ENCODE data around the gene FAM118B.

FAM118B gene

GRCh38 chr11:126268361-126268707 lies 56.8 kb downstream of the FAM118B start:
- Histone ChIP-seq H3K27me3 (ENCODE audit: insufficient read depth, low read length, poor library complexity, severe bottlenecking) (no peaks in the 10 kb centered on the region), H3K79me2 (ENCODE audit: insufficient read depth, low read length) (peaks cover 60% of the 10 kb centered on the region), H3K4me2 (ENCODE audit: low read depth, low read length, poor library complexity, severe bottlenecking) (peak overlapping the region; percentile 100), H2AFZ (ENCODE audit: low read length) (peak overlapping the region; percentile 88), H4K20me1 (ENCODE audit: insufficient read depth, low read length, poor library complexity, severe bottlenecking) (peaks cover 15% of the 10 kb centered on the region), H3F3A (ENCODE audit: low read depth) (no peaks in the 10 kb centered on the region), H3K4me1 (ENCODE audit: insufficient read depth, low read length, poor library complexity, severe bottlenecking) (peaks cover 32% of the 10 kb centered on the region), H3K36me3 (ENCODE audit: insufficient read depth, low read length) (peaks cover 36% of the 10 kb centered on the region; the same call in 1 of the 2 replicates), H3K9me2 (replicated peaks; ENCODE audit: low read depth, low read length) (no peaks in the 10 kb centered on the region), H3K4me3 (ENCODE audit: low read length, poor library complexity, severe bottlenecking) (peak overlapping the region; percentile 100), H3K9ac (ENCODE audit: low read depth, low read length, poor library complexity, severe bottlenecking) (peak overlapping the region; percentile 98), H3K9me3 (ENCODE audit: insufficient read depth, low read depth, low read length) (no peaks in the 10 kb centered on the region)
- no peak for TF ChIP-seq CTCF (conservative IDR thresholded peaks at IDR 0.05; ENCODE audit: low read length)
- TF ChIP-seq EZH2phosphoT487 (IDR thresholded peaks at IDR 0.05; ENCODE audit: borderline replicate concordance): no peak

- peak within 1 kb of the TSS; percentile 100 for H3K4me2 ChIP-seq (ENCODE audit: low read depth, low read length, poor library complexity, severe bottlenecking)
- H3K36me3 ChIP-seq (ENCODE audit: insufficient read depth, low read length): peaks cover 29% of the 10 kb centered on the region; the same call in 1 of the 2 replicates
- H3K4me1 ChIP-seq (ENCODE audit: insufficient read depth, low read length, poor library complexity, severe bottlenecking): peaks cover 32% of the 10 kb centered on the region
- H3K79me2 ChIP-seq (ENCODE audit: insufficient read depth, low read length): peaks cover 60% of the 10 kb centered on the region
- no peaks in the 10 kb centered on the region for H3K9me2 ChIP-seq (replicated peaks; ENCODE audit: low read depth, low read length)
- H3K27me3 ChIP-seq (ENCODE audit: insufficient read depth, low read length, poor library complexity, severe bottlenecking): no peaks in the 10 kb centered on the region
- H3F3A ChIP-seq (ENCODE audit: low read depth): no peaks in the 10 kb centered on the region
- TF ChIP-seq EZH2phosphoT487 (IDR thresholded peaks at IDR 0.05; ENCODE audit: borderline replicate concordance): no peak
- TF ChIP-seq CTCF (conservative IDR thresholded peaks at IDR 0.05; ENCODE audit: low read length): no peak
- H3K9ac ChIP-seq (ENCODE audit: low read depth, low read length, poor library complexity, severe bottlenecking): peak within 1 kb of the TSS; percentile 98
- H2AFZ ChIP-seq (ENCODE audit: low read length): peak within 1 kb of the TSS; percentile 88
- H3K9me3 ChIP-seq (ENCODE audit: insufficient read depth, low read depth, low read length): no peaks in the 10 kb centered on the region
- H4K20me1 ChIP-seq (ENCODE audit: insufficient read depth, low read length, poor library complexity, severe bottlenecking): peaks cover 15% of the 10 kb centered on the region
- H3K4me3 ChIP-seq (ENCODE audit: low read length, poor library complexity, severe bottlenecking): peak within 1 kb of the TSS; percentile 100
Measured at GRCh38 chr11:126268708-126269579, 57.4 kb downstream of the FAM118B start, which contains the start of the genes FOXRED1 and SRPRA. Gene FOXRED1, plus strand, starts transcription at chr11:126269154. Its CDS starts 53 bp downstream, at chr11:126269207. Gene SRPRA, minus strand, starts transcription at chr11:126268895. Its CDS starts 91 bp downstream, at chr11:126268804.

- no peak for TF ChIP-seq EZH2phosphoT487 (IDR thresholded peaks at IDR 0.05; ENCODE audit: borderline replicate concordance)
- TF ChIP-seq CTCF (conservative IDR thresholded peaks at IDR 0.05; ENCODE audit: low read length): no peak
- H3K27me3 ChIP-seq (ENCODE audit: insufficient read depth, low read length, poor library complexity, severe bottlenecking): no peaks in the 10 kb centered on the region
- H3K4me2 ChIP-seq (ENCODE audit: low read depth, low read length, poor library complexity, severe bottlenecking): no peak overlapping the region
- no peaks in the 10 kb centered on the region for H4K20me1 ChIP-seq (ENCODE audit: insufficient read depth, low read length, poor library complexity, severe bottlenecking)
- H3K36me3 ChIP-seq (ENCODE audit: insufficient read depth, low read length): peaks cover 8% of the 10 kb centered on the region; the same call in 1 of the 2 replicates
- no peaks in the 10 kb centered on the region for H3K9me3 ChIP-seq (ENCODE audit: insufficient read depth, low read depth, low read length)
- no peaks in the 10 kb centered on the region for H3K4me1 ChIP-seq (ENCODE audit: insufficient read depth, low read length, poor library complexity, severe bottlenecking)
- H3F3A ChIP-seq (ENCODE audit: low read depth): no peaks in the 10 kb centered on the region
- no peaks in the 10 kb centered on the region for H3K9me2 ChIP-seq (replicated peaks; ENCODE audit: low read depth, low read length)
- H3K9ac ChIP-seq (ENCODE audit: low read depth, low read length, poor library complexity, severe bottlenecking): no peak overlapping the region
- H3K4me3 ChIP-seq (ENCODE audit: low read length, poor library complexity, severe bottlenecking): no peak overlapping the region
- no peak overlapping the region for H2AFZ ChIP-seq (ENCODE audit: low read length)
- H3K79me2 ChIP-seq (ENCODE audit: insufficient read depth, low read length): no peaks in the 10 kb centered on the region
Measured at GRCh38 chr11:126277322-126277721, 65.7 kb downstream of the FAM118B start.

All from Loucy (cell line).